K562 (cell line): ENCODE measurements around the gene CPLANE2. TPM values are rescaled to one million over a fixed set of nuclear protein-coding genes. Genes with fewer than 3 reads are reported as not detected.

ENCODE experiments used
- CBX2 ChIP-seq: fragments of 200-600 bp; sonication (generic); IDR thresholded peaks from one replicate; pipeline ENCODE4 v1.6.1; 2012; ENCODE audit warnings: mild to moderate bottlenecking, low read length, inconsistent platforms; ENCODE audit not compliant: insufficient read depth, poor library complexity, severe bottlenecking
- CBX5 ChIP-seq: IDR thresholded peaks from 2 replicates; pipeline ENCODE4 v1.6.1; 2014; ENCODE audit warnings: low read depth, borderline replicate concordance
- CEBPZ ChIP-seq: fragments of 150-350 bp; IDR thresholded peaks from 2 replicates; pipeline ENCODE4 v1.6.1; 2014; ENCODE audit warnings: low read depth, mild to moderate bottlenecking, low read length, borderline replicate concordance
- FOXM1 ChIP-seq, 2 experiments: fragments of 450-650 bp in 1 of 2; sonication (generic) in 1 of 2; formaldehyde crosslinking in 1 of 2; IDR thresholded peaks; 2 replicates each; pipeline versions ENCODE4 v1.6.1 to v1.9.0; 2017 to 2022; ENCODE audit warnings: low read depth in 2 of 2, mild to moderate bottlenecking in 2 of 2, missing genetic modification reagents in 1 of 2, moderate library complexity in 1 of 2
- KAT8 ChIP-seq: fragments of 450-650 bp; IDR thresholded peaks from 2 replicates; pipeline ENCODE4 v1.6.1; 2016; ENCODE audit warnings: low read depth, mild to moderate bottlenecking
- MAFG ChIP-seq: fragments of 450-650 bp; conservative IDR thresholded peaks from 2 replicates; pipeline ENCODE4 v1.6.1; 2016; ENCODE audit warnings: missing genetic modification characterization, missing compliant biosample characterization
- MXD1 ChIP-seq: fragments of 250-450 bp; sonication (Bioruptor Pico); IDR thresholded peaks from 2 replicates; pipeline ENCODE4 v1.8.0; 2021; ENCODE audit warnings: borderline replicate concordance, mild to moderate bottlenecking, moderate library complexity; ENCODE audit not compliant: poor library complexity, severe bottlenecking
- MYC ChIP-seq, 2 experiments: fragments of 250-450 bp in 1 of 2; sonication (Bioruptor Pico) in 1 of 2; IDR thresholded peaks; 2 replicates each; pipeline versions ENCODE4 v1.5.1 to v1.6.1; 2012 to 2021; ENCODE audit warnings: low read depth in 2 of 2, borderline replicate concordance in 1 of 2, improper control_type of control experiment in 1 of 2, low read length in 1 of 2, mild to moderate bottlenecking in 1 of 2, moderate library complexity in 1 of 2
- TRIM25 ChIP-seq: fragments of 450-650 bp; IDR thresholded peaks from 2 replicates; pipeline ENCODE4 v1.7.0; 2016; ENCODE audit warnings: borderline replicate concordance
- TSC22D4 ChIP-seq: fragments of 450-650 bp; IDR thresholded peaks from 2 replicates; pipeline ENCODE4 v1.6.1; 2016; ENCODE audit warnings: missing genetic modification characterization, missing biosample characterization, control low read depth
- ZNF24 ChIP-seq: fragments of 450-650 bp; IDR thresholded peaks from 2 replicates; pipeline ENCODE4 v1.6.1; 2016
- ZNF280A ChIP-seq: fragments of 450-650 bp; IDR thresholded peaks from 2 replicates; pipeline ENCODE4 v1.6.1; 2018; ENCODE audit warnings: mild to moderate bottlenecking, low read depth; ENCODE audit not compliant: partially characterized antibody
- ZNF280B ChIP-seq: fragments of 250-450 bp; sonication (Bioruptor Pico); IDR thresholded peaks from 2 replicates; pipeline ENCODE4 v1.5.1; 2021; ENCODE audit warnings: mild to moderate bottlenecking
- ZNF589 ChIP-seq: fragments of 200-800 bp; sonication (Bioruptor generic); IDR thresholded peaks from 2 replicates; pipeline ENCODE4 v1.6.1; 2016; ENCODE audit warnings: low read depth, missing genetic modification characterization, missing compliant biosample characterization
- ZNF766 ChIP-seq: fragments of 200-800 bp; sonication (Bioruptor generic); conservative IDR thresholded peaks from 2 replicates; pipeline ENCODE4 v1.6.1; 2016; ENCODE audit warnings: missing genetic modification characterization, missing compliant biosample characterization
- polyA plus RNA-seq, 8 experiments: library from polyadenylated mRNA; depleted of rRNA in 4 of 8; stranded (reverse) in 5 of 8; unstranded in 3 of 8; fragments of >200 nt; fragmentation: Nextera tagmentation in 2 of 8; fragmentation: Illumina TruSeq in 1 of 8; extraction: Ambion mirVana in 2 of 8; extraction: Trizol in 1 of 8; gene quantifications; 2 replicates each; pipeline versions ENCODE4 v1.2.1 to v1.2.3, GENCODE V29; 2011 to 2014; ENCODE audit warnings: inconsistent platforms in 1 of 8, missing spikeins in 1 of 8
- total RNA-seq, 7 experiments: library from RNA; depleted of rRNA in 6 of 7; stranded (reverse); fragments of >200 nt in 6 of 7; fragmentation: Illumina TruSeq in 2 of 7; extraction: Trizol in 2 of 7; gene quantifications; 2 replicates each; pipeline versions ENCODE4 v1.2.1 to v1.2.3, GENCODE V29; 2011 to 2021; ENCODE audit warnings: low replicate concordance in 1 of 7

The CPLANE2 gene
- total and polyA plus RNA-seq, 9 of the 15 experiments (the other 6 are each of a cell fraction or from before 2014, with no cell fraction given), result 0.17 to 20.9 (median 8.1) TPM

GRCh38 chr1:16236511-16237342 is at the start of gene CPLANE2 (continued):
- no peak for TF ChIP-seq MXD1
- no peak for TF ChIP-seq ZNF280A
- TF ChIP-seq KAT8, result no peak
- TF ChIP-seq ZNF280B, result no peak
- no peak for TF ChIP-seq CEBPZ
- TF ChIP-seq ZNF766 (CRISPR knock-in tag), result no peak
- TF ChIP-seq TRIM25, result no peak
- TF ChIP-seq FOXM1 (IDR thresholded peaks at IDR 0.05; ENCODE audit: low read depth), result no peak
- no peak for TF ChIP-seq FOXM1 (CRISPR knock-in tag; IDR thresholded peaks at IDR 0.05; ENCODE audit: low read depth)
- no peak for TF ChIP-seq CBX2
- TF ChIP-seq ZNF589, result no peak
- TF ChIP-seq ZNF24, result no peak; the same call in 1 of the 2 replicates
- TF ChIP-seq MAFG (tag), result no peak
- peak; percentile 83 for TF ChIP-seq MYC (IDR thresholded peaks at IDR 0.05; ENCODE audit: low read depth, low read length)
- TF ChIP-seq MYC (CRISPR knock-in tag; IDR thresholded peaks at IDR 0.05; ENCODE audit: borderline replicate concordance, low read depth), result no peak; the same call in 1 of the 2 replicates
- no peak for TF ChIP-seq TSC22D4 (tag)
- TF ChIP-seq CBX5, result no peak
